Activated CD4-positive, alpha-beta T cell treated with anti-CD3 and anti-CD28 coated beads, Interleukin-10, Interleukin-2, amounts not matched to agents 100 ng/mL and 50 ng/mL, durations not matched to agents 16 hours and 8 hours (primary cell): ENCODE data around the gene SORL1.
A peak's percentile ranks its signal among the peaks of the same experiment; 100 is the strongest.

Source experiments
- DNase-seq: peaks from one replicate; pipeline ENCODE4 v3.0.0-alpha.2; 2020

Gene SORL1

GRCh38 chr11:121643479-121644186, 191.5 kb downstream of the SORL1 start:
- no peak for DNase-seq

- no peak for DNase-seq
These were observed 192.0 kb downstream of the SORL1 start for GRCh38 chr11:121644187-121644512.

- no peak for DNase-seq
These were observed 192.9 kb downstream of the SORL1 start for GRCh38 chr11:121645001-121645400.

- no peak for DNase-seq
These were observed 193.5 kb downstream of the SORL1 start for GRCh38 chr11:121645596-121645995.

GRCh38 chr11:121648306-121648705, 196.2 kb downstream of the SORL1 start:
- DNase-seq, result no peak

GRCh38 chr11:121649798-121650197, 197.7 kb downstream of the SORL1 start:
- no peak for DNase-seq

GRCh38 chr11:121650351-121651256, 198.5 kb downstream of the SORL1 start:
- peak; percentile 74 for DNase-seq

- DNase-seq, result no peak
These were observed 199.1 kb downstream of the SORL1 start for GRCh38 chr11:121651257-121651605.

- no peak for DNase-seq
These were observed 200.9 kb downstream of the SORL1 start for GRCh38 chr11:121652971-121653370.

- DNase-seq, result no peak
These were observed 202.2 kb downstream of the SORL1 start for GRCh38 chr11:121654259-121654842.

GRCh38 chr11:121654843-121655536, 202.9 kb downstream of the SORL1 start:
- no peak for DNase-seq

GRCh38 chr11:121655537-121656327, 203.6 kb downstream of the SORL1 start:
- DNase-seq, result peak; percentile 74

GRCh38 chr11:121656328-121657090, 204.4 kb downstream of the SORL1 start:
- no peak for DNase-seq

GRCh38 chr11:121657146-121657545, 205.0 kb downstream of the SORL1 start:
- DNase-seq, result no peak

- DNase-seq, result no peak
These were observed 207.7 kb downstream of the SORL1 start for GRCh38 chr11:121659811-121660210.

- DNase-seq, result no peak
These were observed 209.9 kb downstream of the SORL1 start for GRCh38 chr11:121661880-121662486.

GRCh38 chr11:121664144-121664543, 212.0 kb downstream of the SORL1 start:
- no peak for DNase-seq

- DNase-seq, result no peak
These were observed 213.2 kb downstream of the SORL1 start for GRCh38 chr11:121665206-121665838.

- DNase-seq, result no peak
These were observed 215.7 kb downstream of the SORL1 start for GRCh38 chr11:121667836-121668235.

GRCh38 chr11:121669422-121669821, 217.3 kb downstream of the SORL1 start:
- DNase-seq, result no peak

GRCh38 chr11:121670266-121670665, 218.2 kb downstream of the SORL1 start:
- DNase-seq, result no peak
